H1 (cell line): Measurements from ENCODE around the gene GLS2. TPM values are rescaled to one million over a fixed set of nuclear protein-coding genes. Genes with fewer than 3 reads are reported as not detected.

ENCODE experiments used
- EGR1 ChIP-seq: IDR thresholded peaks from 2 replicates; pipeline ENCODE4 v1.6.1; 2011; ENCODE audit warnings: low read depth, low read length, borderline replicate concordance
- RAD21 ChIP-seq, 2 experiments: IDR thresholded peaks in 1 of 2; conservative IDR thresholded peaks in 1 of 2; 2 replicates each; pipeline ENCODE4 v1.6.1; 2011; ENCODE audit warnings: low read depth in 2 of 2, low read length in 2 of 2, improper control_type of control experiment in 1 of 2, inconsistent platforms in 1 of 2, mild to moderate bottlenecking in 1 of 2, moderate library complexity in 1 of 2
- TAF1 ChIP-seq: IDR thresholded peaks from 2 replicates; pipeline ENCODE4 v1.6.1; 2011; ENCODE audit warnings: mild to moderate bottlenecking, low read depth, low read length
- ZNF274 ChIP-seq: IDR thresholded peaks from 2 replicates; pipeline ENCODE4 v1.7.0; 2012; ENCODE audit warnings: low read length, borderline replicate concordance; ENCODE audit errors: extremely low read depth
- polyA plus RNA-seq, 7 experiments: library from polyadenylated mRNA; depleted of rRNA in 3 of 7; stranded (reverse) in 5 of 7; unstranded in 2 of 7; fragments of >200 nt in 5 of 7; fragments of 200-250 nt in 2 of 7; gene quantifications; 1 replicate in 5 of 7; 2 replicates in 1 of 7; 4 replicates in 1 of 7; pipeline versions ENCODE4 v1.2.1 to v1.2.3, GENCODE V29; 2011 to 2013; ENCODE audit warnings: missing spikeins in 2 of 7, mixed read lengths in 2 of 7
- total RNA-seq: library from RNA; stranded (reverse); fragmentation: NEBNext Ultra II Directional; extraction: Animal tissue kit (Norgen Biotek cat#: 25700); gene quantifications from 2 replicates; pipeline ENCODE4 v1.2.1, GENCODE V29; 2021

Gene GLS2
- total and polyA plus RNA-seq, 2 of the 8 experiments (the other 6 are each of a cell fraction or from before 2014, with no cell fraction given): 14.5 to 20.1 TPM

- TF ChIP-seq TAF1 (no peak), EGR1 (no peak), ZNF274 (no peak), RAD21 (IDR thresholded peaks at IDR 0.05 in 1 of 2, conservative IDR thresholded peaks at IDR 0.05 in 1 of 2; ENCODE audit: low read depth in 2 of 2, low read length in 2 of 2) (no peak)
Observed at GRCh38 chr12:56530390-56531055, 42.6 kb upstream of the GLS2 start (continued).
